H4 (cell line): ENCODE measurements around the gene CXCL8. TPM values are rescaled to one million over a fixed set of nuclear protein-coding genes. Genes with fewer than 3 reads are reported as not detected.

ENCODE experiments used
- total RNA-seq: library from RNA; depleted of rRNA; stranded (reverse); fragments of >200 nt; shearing (Covaris generic); gene quantifications from 2 replicates; pipeline ENCODE4 v1.2.3, GENCODE V29; 2014; rRNA removed

The CXCL8 gene
- total RNA-seq, 1 experiment from 2014 or later: 45.3 TPM

Other genes with a start within 250 kb of the CXCL8 start
- gene RASSF6, start 120.1 kb upstream of the CXCL8 start, total RNA-seq: 0.08 TPM in 1 of 2 replicates, not detected in the other
- gene CXCL6, start 96.1 kb downstream of the CXCL8 start, total RNA-seq: not detected in 2 replicates
- gene PF4V1, start 112.7 kb downstream of the CXCL8 start, total RNA-seq: not detected in 2 replicates
- gene CXCL1, start 128.8 kb downstream of the CXCL8 start, total RNA-seq: not detected in 2 replicates
- gene PF4, start 241.5 kb downstream of the CXCL8 start, total RNA-seq: not detected in 2 replicates
- gene PPBP, start 247.6 kb downstream of the CXCL8 start, total RNA-seq: not detected in 2 replicates